Fibroblast of pulmonary artery (primary cell): ENCODE results near the gene ANKRD36.
A peak's percentile ranks its signal among the peaks of the same experiment; 100 is the strongest.
"Not testable (repeated sequence)": the region's sequence is repeated elsewhere in the genome, so short reads cannot be mapped to it uniquely, and the experiment has no call there.

Experiments used
- DNase-seq: peaks from one replicate; pipeline ENCODE4 v3.0.0-alpha.2; 2010; ENCODE audit warnings: low read depth
- H3K4me3 ChIP-seq: replicated peaks from 2 replicates; pipeline ENCODE4 v1.5.1; 2011; ENCODE audit warnings: low read depth, mild to moderate bottlenecking, control low read depth, low read length, moderate library complexity
- TF ChIP-seq, protein P1 (sequence below): IDR thresholded peaks from 2 replicates; pipeline ENCODE4 v1.5.1; 2011; ENCODE audit warnings: mild to moderate bottlenecking, control low read depth, low read length, inconsistent platforms; ENCODE audit errors: missing control alignments

Gene ANKRD36

DNA sequence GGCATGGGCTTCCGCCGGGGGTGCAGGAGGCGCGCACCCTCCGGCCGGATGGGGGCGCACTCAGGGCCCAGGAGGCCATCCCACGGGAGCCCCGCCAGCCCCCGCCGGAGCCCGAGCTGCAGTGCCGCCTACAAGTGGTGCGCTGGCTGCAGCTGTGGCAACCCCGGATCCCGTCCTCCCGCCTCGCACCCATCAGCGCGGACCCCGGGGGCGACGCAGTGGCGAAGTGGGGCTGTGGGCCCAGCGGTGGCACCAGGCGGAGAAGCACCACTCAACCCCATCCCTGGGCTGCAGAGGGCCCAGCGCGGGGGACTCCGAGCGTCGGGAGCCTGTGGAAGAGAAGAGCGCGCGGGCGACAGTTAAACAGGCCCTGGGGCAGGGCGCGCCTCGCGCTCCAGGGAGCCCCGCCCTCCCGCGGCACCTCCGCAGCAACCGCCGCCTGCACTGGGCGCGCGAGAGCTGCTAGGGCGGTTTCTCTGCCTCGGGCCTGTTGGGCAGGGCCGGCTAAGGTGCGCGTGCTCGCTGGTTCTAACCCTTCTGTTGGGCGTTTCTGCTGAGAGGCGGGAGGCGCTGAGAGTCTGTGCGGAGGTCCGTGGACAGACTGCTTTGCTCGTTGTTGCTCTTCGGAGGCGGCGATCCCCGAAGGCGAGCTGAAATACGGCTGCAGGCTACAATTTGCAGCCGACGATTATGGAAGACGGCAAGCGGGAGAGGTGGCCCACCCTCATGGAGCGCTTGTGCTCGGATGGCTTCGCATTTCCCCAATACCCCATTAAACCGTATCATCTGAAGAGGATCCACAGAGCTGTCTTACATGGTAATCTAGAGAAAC is at the start of gene ANKRD36:
Gene ANKRD36 (plus strand): TSS at position 104 of the 832 bp plus-strand sequence. CDS start 587 bp downstream, at position 691.
- peak within 1 kb of the TSS; percentile 72 for H3K4me3 ChIP-seq
- DNase-seq = peak; percentile 76
- TF ChIP-seq, protein P1, sequence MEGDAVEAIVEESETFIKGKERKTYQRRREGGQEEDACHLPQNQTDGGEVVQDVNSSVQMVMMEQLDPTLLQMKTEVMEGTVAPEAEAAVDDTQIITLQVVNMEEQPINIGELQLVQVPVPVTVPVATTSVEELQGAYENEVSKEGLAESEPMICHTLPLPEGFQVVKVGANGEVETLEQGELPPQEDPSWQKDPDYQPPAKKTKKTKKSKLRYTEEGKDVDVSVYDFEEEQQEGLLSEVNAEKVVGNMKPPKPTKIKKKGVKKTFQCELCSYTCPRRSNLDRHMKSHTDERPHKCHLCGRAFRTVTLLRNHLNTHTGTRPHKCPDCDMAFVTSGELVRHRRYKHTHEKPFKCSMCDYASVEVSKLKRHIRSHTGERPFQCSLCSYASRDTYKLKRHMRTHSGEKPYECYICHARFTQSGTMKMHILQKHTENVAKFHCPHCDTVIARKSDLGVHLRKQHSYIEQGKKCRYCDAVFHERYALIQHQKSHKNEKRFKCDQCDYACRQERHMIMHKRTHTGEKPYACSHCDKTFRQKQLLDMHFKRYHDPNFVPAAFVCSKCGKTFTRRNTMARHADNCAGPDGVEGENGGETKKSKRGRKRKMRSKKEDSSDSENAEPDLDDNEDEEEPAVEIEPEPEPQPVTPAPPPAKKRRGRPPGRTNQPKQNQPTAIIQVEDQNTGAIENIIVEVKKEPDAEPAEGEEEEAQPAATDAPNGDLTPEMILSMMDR = peak; percentile 20

DNA sequence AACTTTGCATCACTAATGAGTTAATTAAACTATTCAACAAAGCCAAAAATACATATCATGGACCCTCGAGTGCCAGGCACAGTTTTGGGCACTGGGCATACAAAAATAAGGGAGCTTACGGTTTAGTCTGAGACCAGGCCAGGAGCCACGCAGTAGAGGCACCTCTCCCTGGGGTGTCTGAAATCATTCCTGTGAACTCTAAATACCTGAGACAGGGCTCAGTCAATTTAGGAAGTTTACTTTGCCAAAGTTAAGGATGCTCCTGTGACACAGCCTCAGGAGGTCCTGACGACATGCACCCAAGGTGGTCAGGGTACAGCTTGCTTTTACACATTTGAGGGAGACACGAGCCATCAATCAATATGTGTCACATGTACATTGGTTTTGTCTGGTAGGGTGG is 46.9 kb upstream of the ANKRD36 start:
- H3K4me3 ChIP-seq, DNase-seq: not testable (repeated sequence)

DNA sequence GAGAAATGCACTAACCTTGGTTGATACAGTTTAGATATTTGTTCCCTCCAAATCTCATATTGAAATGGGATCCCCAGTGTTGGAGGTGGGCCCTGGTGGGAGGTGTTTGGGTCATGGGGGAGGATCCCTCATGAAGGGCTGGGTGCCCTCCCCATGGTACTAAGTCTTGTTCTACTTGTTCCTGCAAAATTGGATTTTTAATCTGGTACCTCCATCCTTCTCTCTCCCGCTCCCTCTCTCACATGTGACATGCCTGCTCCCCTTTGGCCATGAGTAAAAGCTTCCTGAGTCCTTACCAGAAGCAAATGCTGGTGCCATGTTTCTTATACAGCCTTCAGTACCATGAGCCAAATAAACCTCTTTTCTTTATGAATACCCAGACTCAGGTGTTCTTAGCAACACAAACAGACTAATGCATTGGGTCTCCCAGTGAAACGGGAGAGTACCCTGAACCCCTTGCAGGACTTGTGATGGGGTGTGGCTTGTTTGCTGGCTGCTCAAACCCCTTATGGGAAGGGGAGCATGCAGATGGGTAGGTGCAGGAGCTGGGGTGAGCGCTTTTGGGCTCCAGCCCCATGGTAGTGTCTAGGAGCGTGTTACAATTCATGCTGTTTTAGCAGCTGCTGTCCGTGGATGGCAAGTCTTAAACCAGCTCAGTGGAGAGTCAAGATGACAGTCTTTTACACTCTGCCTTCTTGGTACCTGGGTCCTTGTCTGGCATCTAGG is 45.5 kb upstream of the ANKRD36 start:
- DNase-seq = no peak
- TF ChIP-seq, protein P1 = no peak
- no peak overlapping the region for H3K4me3 ChIP-seq

DNA sequence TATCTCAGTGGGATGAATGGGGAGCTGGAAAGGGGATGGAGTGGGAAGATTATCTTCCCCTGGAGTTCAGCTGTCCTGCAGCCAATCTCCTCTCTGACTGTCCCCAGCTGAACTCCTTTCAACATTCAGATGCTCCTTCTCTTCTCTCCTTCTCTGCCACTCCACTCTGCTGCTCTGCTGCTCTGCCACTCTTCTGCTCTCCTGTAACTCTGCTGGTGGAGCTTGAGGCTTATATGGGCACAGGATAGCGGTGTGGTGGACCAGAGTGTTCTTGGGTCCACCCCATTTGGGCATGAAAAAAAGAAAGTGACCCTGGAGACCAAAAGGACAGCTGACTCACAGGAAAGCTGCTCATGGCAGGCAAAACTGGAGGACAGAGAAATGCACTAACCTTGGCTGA is 44.9 kb upstream of the ANKRD36 start:
- DNase-seq = no peak
- H3K4me3 ChIP-seq = no peak overlapping the region
- TF ChIP-seq, protein P1 = no peak

DNA sequence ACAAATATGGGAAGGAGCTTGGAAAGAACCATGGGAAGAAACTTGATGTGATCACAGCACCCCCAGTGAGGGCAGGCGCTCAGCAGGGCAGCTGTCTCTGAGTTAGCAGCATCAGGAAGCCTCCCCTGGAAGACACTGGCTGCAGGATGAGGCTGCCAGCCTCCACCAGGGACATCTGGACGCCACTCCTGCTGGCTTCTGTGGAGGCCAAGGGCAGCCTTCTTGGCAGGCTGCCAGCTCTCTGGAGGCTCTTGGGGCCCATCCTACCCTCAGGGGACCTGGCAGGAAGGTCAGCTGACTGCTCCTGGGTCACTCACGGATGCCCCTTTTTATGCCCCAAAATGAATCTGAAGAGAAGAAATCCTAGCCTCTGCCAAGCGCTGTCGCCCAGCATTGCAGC is 44.2 kb upstream of the ANKRD36 start:
- not testable (repeated sequence) for DNase-seq, H3K4me3 ChIP-seq

DNA sequence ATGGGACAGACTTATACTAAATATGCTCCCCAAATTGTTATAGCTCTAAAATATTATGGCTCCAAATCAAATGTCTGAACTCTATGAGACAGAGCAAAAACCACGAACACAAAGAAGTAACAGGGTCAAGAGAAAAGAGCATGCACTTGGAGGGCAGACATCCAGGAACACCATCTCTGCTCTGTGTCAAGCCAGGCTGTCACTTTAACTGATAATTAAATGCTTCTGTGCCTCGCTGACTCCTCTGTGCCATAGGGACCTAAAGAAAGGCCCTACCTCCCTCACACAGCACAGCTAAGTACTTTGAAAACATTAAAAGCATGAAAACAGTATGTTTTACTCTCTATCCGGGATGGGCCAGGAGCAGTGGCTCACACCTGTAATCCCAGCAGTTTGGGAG is 42.0 kb upstream of the ANKRD36 start:
- not testable (repeated sequence) for DNase-seq, H3K4me3 ChIP-seq

DNA sequence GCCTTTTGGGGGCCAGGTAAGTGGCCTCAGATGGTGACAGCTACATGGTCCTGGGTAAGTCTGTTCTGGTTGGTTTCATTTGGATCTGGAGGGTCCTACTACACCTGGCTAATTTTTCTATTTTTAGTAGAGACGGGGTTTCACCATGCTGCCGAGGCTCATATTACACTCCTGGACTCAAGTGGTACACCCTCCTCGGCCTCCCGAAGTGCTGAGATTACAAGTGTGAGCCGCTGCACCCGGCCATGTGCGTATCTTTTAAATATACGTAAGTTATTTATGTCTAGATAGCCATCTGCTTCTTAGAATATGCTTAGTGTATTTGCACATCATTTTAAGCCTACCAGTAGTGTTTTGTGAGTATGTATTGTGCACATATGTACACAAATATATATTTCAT is 35.7 kb upstream of the ANKRD36 start:
- not testable (repeated sequence) for H3K4me3 ChIP-seq, DNase-seq

DNA sequence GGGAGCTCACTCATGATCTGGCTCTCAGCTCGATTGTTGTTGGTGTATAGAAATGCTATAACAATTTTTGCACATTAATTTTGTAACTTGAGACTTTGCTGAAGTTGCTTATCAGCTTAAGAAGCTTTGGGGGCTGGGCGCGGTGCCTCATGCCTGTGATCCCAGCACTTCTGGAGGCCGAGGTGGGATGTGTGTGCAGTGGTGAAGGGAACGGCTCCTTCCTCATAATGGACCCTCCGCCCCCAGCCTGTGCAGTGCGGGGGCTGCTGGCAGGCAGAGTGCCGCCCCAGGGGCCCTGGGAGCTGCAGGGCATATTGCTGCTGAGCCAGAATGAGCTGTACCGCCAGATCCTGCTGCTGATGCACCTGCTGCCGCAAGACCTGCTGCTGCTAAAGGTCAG is 32.1 kb upstream of the ANKRD36 start:
- not testable (repeated sequence) for H3K4me3 ChIP-seq

DNA sequence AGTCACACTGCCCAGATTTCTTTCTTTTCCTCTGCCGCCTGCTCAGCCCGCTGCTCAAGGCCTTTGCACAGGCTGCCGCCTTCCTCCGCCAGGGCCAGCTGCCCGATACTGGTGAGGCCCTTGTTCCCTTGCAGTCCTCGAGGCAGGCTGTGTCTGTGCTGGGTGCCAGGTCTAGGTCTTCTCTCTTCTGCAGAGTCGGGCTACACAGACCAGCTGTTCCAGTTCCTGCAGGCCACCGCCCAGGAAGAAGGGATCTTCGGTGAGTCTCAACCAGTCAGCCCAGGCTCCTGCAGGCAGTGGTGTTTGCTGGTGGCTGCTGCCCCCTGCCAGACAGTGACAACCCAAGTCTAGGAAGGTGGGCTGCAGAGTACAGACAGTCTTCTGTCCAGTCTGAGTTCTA is 30.7 kb upstream of the ANKRD36 start:
- not testable (repeated sequence) for H3K4me3 ChIP-seq, DNase-seq

More for the DNA sequence above, 32.1 kb upstream of the ANKRD36 start:
- not testable (repeated sequence) for DNase-seq

DNA sequence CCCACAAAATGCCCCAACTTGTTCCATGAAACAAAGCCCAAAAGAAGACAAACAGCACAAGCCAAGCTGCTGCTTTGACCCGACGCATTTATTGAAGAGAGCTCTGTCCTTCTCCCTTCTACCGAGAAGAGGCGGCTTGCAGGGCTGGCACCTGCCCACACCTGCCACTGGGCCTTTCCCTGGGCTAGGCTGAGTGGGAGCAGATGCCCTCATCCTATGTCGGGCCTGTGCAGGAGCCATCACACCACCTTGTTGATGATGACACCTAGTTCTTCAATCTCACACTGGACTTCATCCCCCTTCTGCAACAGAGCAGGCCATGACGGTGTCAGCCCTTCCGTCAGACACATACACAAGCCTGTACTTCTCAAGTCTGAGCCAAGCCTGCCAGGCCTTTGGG is 29.4 kb upstream of the ANKRD36 start:
- not testable (repeated sequence) for H3K4me3 ChIP-seq, DNase-seq

DNA sequence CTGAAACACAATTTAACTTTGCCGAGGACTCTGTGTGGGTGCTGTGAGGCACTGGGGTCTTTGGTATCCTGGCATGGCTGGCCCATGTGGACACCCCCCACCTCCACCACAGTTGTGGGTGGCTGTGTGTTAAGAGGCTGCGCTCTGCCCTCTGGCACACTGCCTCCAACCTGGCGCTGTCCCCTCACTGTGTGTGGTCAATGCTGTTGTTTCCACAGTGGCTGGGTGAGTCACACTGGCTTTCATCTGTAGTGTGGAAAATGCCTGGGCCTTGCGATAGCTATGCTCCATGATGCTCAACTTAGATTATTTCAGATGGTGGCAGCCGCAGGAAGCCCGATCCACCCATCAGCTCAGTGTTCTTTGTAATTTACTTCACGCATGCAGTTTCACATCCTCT is 27.9 kb upstream of the ANKRD36 start:
- not testable (repeated sequence) for DNase-seq, H3K4me3 ChIP-seq

DNA sequence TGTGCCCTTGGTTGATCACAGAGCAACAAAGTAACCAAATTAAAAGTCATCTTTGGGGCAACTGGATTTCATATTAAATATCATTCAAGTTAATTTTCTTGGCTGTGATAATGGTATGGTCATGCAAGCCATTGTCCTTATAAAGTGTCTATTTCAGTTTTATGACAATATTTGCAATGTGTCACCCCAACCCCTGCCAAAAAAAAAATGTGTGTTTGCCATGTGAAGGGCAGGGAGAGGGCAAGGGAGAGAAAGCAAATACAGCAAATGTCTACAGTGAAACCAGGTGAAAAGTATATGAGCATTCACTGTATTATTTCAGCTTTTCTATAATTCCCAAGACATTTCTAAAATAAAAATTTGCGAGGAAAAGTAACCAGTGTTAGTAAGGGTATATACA is 24.2 kb upstream of the ANKRD36 start:
- not testable (repeated sequence) for DNase-seq

DNA sequence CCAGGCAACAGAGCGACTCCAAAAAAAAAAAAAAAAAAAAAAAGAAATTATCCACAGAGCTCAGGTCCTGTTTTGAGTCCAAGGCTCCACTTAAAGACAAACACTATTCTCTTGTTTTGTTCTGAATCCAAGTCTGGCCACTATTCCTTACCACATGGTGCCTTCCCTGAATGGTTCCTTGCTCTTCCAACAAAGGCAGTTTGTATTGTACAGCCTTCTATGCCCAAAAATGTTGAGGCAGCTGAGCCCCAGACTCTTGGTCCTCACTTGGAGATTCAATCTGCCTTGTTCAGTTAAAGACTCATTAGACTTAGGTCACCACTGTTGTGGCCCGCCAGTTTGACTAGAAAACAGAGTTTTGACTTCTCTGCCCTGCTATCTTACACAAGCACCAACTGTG is 20.0 kb upstream of the ANKRD36 start:
- DNase-seq, H3K4me3 ChIP-seq: not testable (repeated sequence)

More for the DNA sequence above, 24.2 kb upstream of the ANKRD36 start:
- not testable (repeated sequence) for H3K4me3 ChIP-seq

DNA sequence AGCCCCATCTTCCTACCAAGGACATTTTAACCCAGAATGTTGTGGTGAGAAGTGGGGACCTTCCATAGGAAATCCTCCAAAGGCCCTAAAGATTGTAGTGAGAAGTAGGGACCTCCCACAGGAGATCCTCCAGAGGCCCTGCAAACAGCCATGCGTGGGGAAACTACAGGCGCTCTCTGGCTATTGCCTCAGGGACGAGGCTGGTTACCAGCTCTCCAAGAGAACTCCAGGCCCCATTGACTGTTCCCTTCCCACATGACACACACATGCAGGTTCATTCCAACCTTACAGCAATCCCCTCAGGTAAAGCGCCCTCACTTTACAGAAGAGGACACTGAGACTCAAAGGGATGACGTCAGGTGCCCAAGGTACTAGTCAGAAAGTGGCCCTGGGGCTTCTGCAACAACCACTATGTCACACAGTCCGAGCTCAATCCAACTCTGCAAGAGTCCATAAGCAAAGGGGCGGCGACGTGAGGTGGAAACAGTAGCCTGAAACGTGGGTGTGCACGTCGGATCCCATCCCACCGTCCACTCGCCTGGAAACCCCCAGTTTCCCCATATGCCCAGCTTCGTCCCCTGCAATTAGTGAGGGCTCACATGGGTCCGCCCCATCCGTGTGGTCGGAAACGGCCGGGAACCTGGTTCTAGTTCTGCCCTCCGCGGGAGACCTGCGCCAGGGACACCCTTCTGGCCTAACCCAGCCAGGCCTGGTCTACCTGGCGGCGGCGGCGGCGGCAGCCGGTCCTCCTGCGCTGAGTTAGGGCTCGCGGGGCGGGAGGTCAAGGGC is 18.8 kb upstream of the ANKRD36 start:
- H3K4me3 ChIP-seq = peak overlapping the region; percentile 30

More for the DNA sequence above, 18.8 kb upstream of the ANKRD36 start:
- DNase-seq = not testable (repeated sequence)
